Measurements from ENCODE around the gene KIAA0040.
"Not testable (repeated sequence)": the region's sequence is repeated elsewhere in the genome, so short reads cannot be mapped to it uniquely, and the experiment has no call there.

Gene KIAA0040

DNA sequence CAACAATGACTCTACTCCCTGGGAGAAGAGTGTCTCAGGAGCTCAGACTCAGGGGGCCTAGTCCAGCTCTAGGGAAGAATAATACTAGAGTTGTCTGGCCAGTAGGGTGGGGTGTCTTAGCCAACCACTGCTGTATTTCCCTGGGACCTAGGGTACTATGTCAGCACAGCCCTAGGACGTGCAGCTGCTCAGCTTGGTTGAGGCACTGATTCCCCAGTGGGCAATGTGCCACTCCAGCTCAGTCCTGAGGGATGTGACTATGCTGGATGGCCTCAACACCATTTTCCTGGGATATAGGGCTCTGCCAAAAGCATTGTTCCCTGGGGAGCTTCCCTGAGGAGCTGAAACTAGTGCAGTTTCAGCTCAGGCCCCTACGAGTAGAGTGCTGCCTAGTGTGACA, 77.6 kb downstream of the KIAA0040 start:
- no peaks in the 10 kb centered on the region for H3K27me3 ChIP-seq (ENCODE audit: control insufficient read depth, insufficient read depth, low read length, poor library complexity, severe bottlenecking)
- H3K4me1 ChIP-seq (ENCODE audit: control insufficient read depth, insufficient read depth, low read length), result no peaks in the 10 kb centered on the region
- H3K4me3 ChIP-seq (ENCODE audit: insufficient read depth, low read depth, low read length), result no peak overlapping the region
- 92 to 95% methylated on average over 2 of the region's 2 CpGs for WGBS, 2 experiments
- H3K36me3 ChIP-seq (ENCODE audit: control insufficient read depth, insufficient read depth, low read length), result no peaks in the 10 kb centered on the region
- no peaks in the 10 kb centered on the region for H3K9me3 ChIP-seq (ENCODE audit: control insufficient read depth, low read length)
- H3K27ac ChIP-seq (ENCODE audit: insufficient read depth, low read depth, low read length, poor library complexity, severe bottlenecking), result no peak overlapping the region

DNA sequence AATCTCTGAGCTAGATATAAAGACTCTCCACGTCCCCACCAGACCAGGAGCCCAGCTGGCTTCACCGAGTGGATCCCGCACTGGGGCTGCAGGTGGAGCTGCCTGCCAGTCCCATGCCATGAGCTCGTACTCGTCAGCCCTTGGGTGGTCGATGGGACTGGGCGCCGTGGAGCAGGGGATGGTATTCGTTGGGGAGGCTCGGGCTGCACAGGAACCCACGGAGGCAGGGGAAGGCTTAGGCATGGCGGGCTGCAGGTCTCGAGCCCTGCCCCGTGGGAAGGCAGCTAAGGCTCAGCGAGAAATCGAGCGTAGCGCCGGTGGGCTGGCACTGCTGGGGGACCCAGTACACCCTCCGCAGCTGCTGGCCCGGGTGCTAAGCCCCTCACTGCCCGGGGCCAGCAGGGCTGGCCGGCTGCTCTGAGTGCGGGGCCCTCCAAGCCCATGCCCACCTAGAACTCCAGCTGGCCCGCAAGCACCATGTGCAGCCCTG, 84.2 kb downstream of the KIAA0040 start:
- not testable (repeated sequence) for H3K4me3 ChIP-seq (ENCODE audit: insufficient read depth, low read depth, low read length); H3K9me3 ChIP-seq (ENCODE audit: control insufficient read depth, low read length); H3K4me1 ChIP-seq (ENCODE audit: control insufficient read depth, insufficient read depth, low read length); H3K36me3 ChIP-seq (ENCODE audit: control insufficient read depth, insufficient read depth, low read length); H3K27me3 ChIP-seq (ENCODE audit: control insufficient read depth, insufficient read depth, low read length, poor library complexity, severe bottlenecking); H3K27ac ChIP-seq (ENCODE audit: insufficient read depth, low read depth, low read length, poor library complexity, severe bottlenecking)
- WGBS, 2 experiments, result 90 to 92% methylated on average over 21 to 24 of the region's 25 CpGs

Data from ectodermal cell (in vitro differentiated cells).